ENCODE data around the gene SLC9C1.
"Not testable (repeated sequence)": the region's sequence is repeated elsewhere in the genome, so short reads cannot be mapped to it uniquely, and the experiment has no call there.

SLC9C1 gene

GRCh38 chr3:112187300-112187699 is 106.7 kb downstream of the SLC9C1 start:
- DNase-seq (ENCODE audit: extremely low read depth, low read depth): no peak
- TF ChIP-seq CTCF (IDR thresholded peaks at IDR 0.05; ENCODE audit: low read depth, low read length): no peak

GRCh38 chr3:112185423-112186035 is 108.5 kb downstream of the SLC9C1 start:
- not testable (repeated sequence) for DNase-seq (ENCODE audit: extremely low read depth, low read depth)

- no peak for TF ChIP-seq CTCF (IDR thresholded peaks at IDR 0.05; ENCODE audit: low read depth, low read length)
- DNase-seq (ENCODE audit: extremely low read depth, low read depth): no peak
Measured at GRCh38 chr3:112175646-112176045, 118.4 kb downstream of the SLC9C1 start.

GRCh38 chr3:112175037-112175436 is 119.0 kb downstream of the SLC9C1 start:
- no peak for DNase-seq (ENCODE audit: extremely low read depth, low read depth)
- TF ChIP-seq CTCF (IDR thresholded peaks at IDR 0.05; ENCODE audit: low read depth, low read length): no peak

- no peak for DNase-seq (ENCODE audit: extremely low read depth, low read depth)
- TF ChIP-seq CTCF (IDR thresholded peaks at IDR 0.05; ENCODE audit: low read depth, low read length): no peak
Measured at GRCh38 chr3:112171144-112171543, 122.9 kb downstream of the SLC9C1 start.

GRCh38 chr3:112170046-112170445 is 124.0 kb downstream of the SLC9C1 start:
- TF ChIP-seq CTCF (IDR thresholded peaks at IDR 0.05; ENCODE audit: low read depth, low read length): no peak
- no peak for DNase-seq (ENCODE audit: extremely low read depth, low read depth)

GRCh38 chr3:112167758-112168157 is 126.3 kb downstream of the SLC9C1 start:
- TF ChIP-seq CTCF (IDR thresholded peaks at IDR 0.05; ENCODE audit: low read depth, low read length): no peak
- no peak for DNase-seq (ENCODE audit: extremely low read depth, low read depth)

GRCh38 chr3:112149136-112149535 is 144.9 kb downstream of the SLC9C1 start:
- DNase-seq (ENCODE audit: extremely low read depth, low read depth): no peak
- TF ChIP-seq CTCF (IDR thresholded peaks at IDR 0.05; ENCODE audit: low read depth, low read length): no peak

All from AG09319 (cell line).